Measurements from ENCODE around the gene TSPAN6.

Gene TSPAN6
- 0.54 to 2.5 (median 1.6) reads per million in 4 donors for total RNA-seq

GRCh38 chrX:100636321-100636991, at the start of gene TSPAN6:
TSPAN6 (minus strand) TSS chrX:100636806; CDS start chrX:100636694, 112 bp downstream.
- DNase-seq = peak; percentile 26 to 66 (median 52)

GRCh38 chrX:100685997-100686305, 49.3 kb upstream of the TSPAN6 start:
- no peak for DNase-seq

- peak in 4 of 5 donors; percentile 13 to 67 (median 44) for DNase-seq
Observed at GRCh38 chrX:100685284-100685996, 48.8 kb upstream of the TSPAN6 start.

GRCh38 chrX:100682939-100683338, 46.3 kb upstream of the TSPAN6 start:
- no peak for DNase-seq

GRCh38 chrX:100681599-100681998, 45.0 kb upstream of the TSPAN6 start:
- DNase-seq = no peak

- DNase-seq = no peak
Observed at GRCh38 chrX:100680756-100681155, 44.1 kb upstream of the TSPAN6 start.

GRCh38 chrX:100677611-100678181, 41.1 kb upstream of the TSPAN6 start:
- DNase-seq = no peak

GRCh38 chrX:100674705-100675104, 38.1 kb upstream of the TSPAN6 start:
- no peak for DNase-seq

GRCh38 chrX:100673397-100673953, 36.9 kb upstream of the TSPAN6 start:
- no peak for DNase-seq

- DNase-seq = no peak
Observed at GRCh38 chrX:100672966-100673365, 36.4 kb upstream of the TSPAN6 start.

- no peak for DNase-seq
Observed at GRCh38 chrX:100663642-100664041, 27.0 kb upstream of the TSPAN6 start.

- DNase-seq = no peak
Observed at GRCh38 chrX:100662796-100663195, 26.2 kb upstream of the TSPAN6 start.

GRCh38 chrX:100662170-100662569, 25.6 kb upstream of the TSPAN6 start:
- DNase-seq = no peak

GRCh38 chrX:100659431-100660137, 23.0 kb upstream of the TSPAN6 start:
- no peak for DNase-seq

GRCh38 chrX:100658941-100659381, 22.4 kb upstream of the TSPAN6 start:
- DNase-seq = no peak

- no peak for DNase-seq
Observed at GRCh38 chrX:100654261-100654660, 17.7 kb upstream of the TSPAN6 start.

GRCh38 chrX:100652266-100652665, 15.7 kb upstream of the TSPAN6 start:
- DNase-seq = no peak

- DNase-seq = no peak
Observed at GRCh38 chrX:100650841-100651240, 14.2 kb upstream of the TSPAN6 start.

- no peak for DNase-seq
Observed at GRCh38 chrX:100649550-100650356, 13.1 kb upstream of the TSPAN6 start.

GRCh38 chrX:100648458-100649417, 12.1 kb upstream of the TSPAN6 start:
- DNase-seq = no peak

- no peak for DNase-seq
Observed at GRCh38 chrX:100647739-100648138, 11.1 kb upstream of the TSPAN6 start.

Measured in T-helper 1 cell (primary cell).